NT2/D1 (cell line): ENCODE measurements around the gene RAX.
"Not testable (repeated sequence)": the region's sequence is repeated elsewhere in the genome, so short reads cannot be mapped to it uniquely, and the experiment has no call there.

Source experiments
- SUZ12 ChIP-seq: IDR thresholded peaks from 2 replicates; pipeline ENCODE4 v1.6.1; 2011; ENCODE audit not compliant: insufficient read length, insufficient read depth; ENCODE audit errors: extremely low read depth
- YY1 ChIP-seq: IDR thresholded peaks from 2 replicates; pipeline ENCODE4 v1.6.1; 2011; ENCODE audit not compliant: insufficient read length, insufficient read depth
- ZNF274 ChIP-seq: IDR thresholded peaks from 2 replicates; pipeline ENCODE4 v1.6.1; 2011; ENCODE audit warnings: mild to moderate bottlenecking, low read depth, low read length

DNA sequence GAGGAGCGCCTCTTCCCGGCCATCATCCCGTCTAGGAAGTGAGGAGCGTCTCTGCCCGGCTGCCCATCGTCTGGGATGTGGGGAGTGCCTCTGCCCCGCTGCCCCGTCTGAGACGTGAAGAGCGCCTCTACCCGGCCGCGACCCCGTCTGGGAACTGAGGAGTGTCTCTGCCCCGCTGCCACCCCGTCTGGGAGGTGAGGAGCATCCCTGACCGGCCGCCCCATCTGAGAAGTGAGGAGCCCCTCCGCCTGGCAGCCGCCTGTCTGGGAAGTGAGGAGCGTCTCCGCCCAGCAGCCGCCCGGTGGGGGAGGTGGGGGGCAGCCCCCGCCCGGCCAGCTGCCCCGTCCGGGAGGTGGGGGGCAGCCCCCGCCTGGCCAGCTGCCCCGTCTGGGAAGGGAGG, 17.8 kb downstream of the RAX start:
- not testable (repeated sequence) for TF ChIP-seq SUZ12, YY1, ZNF274
